ENCODE measurements around the gene GRK5. TPM values are rescaled to one million over a fixed set of nuclear protein-coding genes. Genes with fewer than 3 reads are reported as not detected.

Gene GRK5
- total and polyA plus RNA-seq, 3 experiments from 2014 or later, result 7.7 to 13.8 (median 13.6) TPM

DNA sequence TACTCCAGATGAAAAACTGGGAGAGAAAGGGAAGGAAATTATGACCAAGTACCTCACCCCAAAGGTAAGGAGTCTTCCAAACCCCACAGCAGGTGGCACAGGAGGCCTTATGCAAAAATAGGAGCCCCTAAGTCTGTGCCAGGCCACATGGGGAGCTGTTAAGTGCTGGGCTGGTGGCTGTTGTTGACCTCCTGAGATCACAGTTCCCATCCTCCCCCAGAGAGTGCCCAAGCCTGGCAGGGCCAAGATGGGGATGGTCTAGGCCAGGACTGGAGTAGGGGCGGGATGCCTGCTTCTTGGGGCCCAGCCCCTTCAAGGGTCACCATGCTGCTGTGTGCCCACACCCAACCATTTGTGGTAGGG, 189.3 kb downstream of the GRK5 start:
- Mint-ChIP-seq H3K4me3 (no peak overlapping the region), H3K27ac (peak overlapping the region in 1 of 8 donors; percentile 17), H3K27me3 (no peaks in the 10 kb centered on the region), H3K4me1 (peaks cover 6 to 13% (median 12%) of the 10 kb centered on the region in 3 donors), H3K9me3 (no peaks in the 10 kb centered on the region), H3K36me3 (peaks cover 0 to 30% (median 10%) of the 10 kb centered on the region in 3 donors)
- H3K4me3 ChIP-seq (ENCODE audit: low read length), result no peak overlapping the region
- no peaks in the 10 kb centered on the region for H3K9me3 ChIP-seq (ENCODE audit: low read length)
- ChIA-PET CTCF (no interaction called here), POLR2A (no interaction called here)
- H3K27me3 ChIP-seq (ENCODE audit: insufficient read depth, low read length, poor library complexity, severe bottlenecking), result no peaks in the 10 kb centered on the region
- no peak for DNase-seq
- no peaks in the 10 kb centered on the region for H3K36me3 ChIP-seq (ENCODE audit: insufficient read depth, low read length)
- no peaks in the 10 kb centered on the region for H3K4me1 ChIP-seq (ENCODE audit: insufficient read depth, low read length)
- H3K27ac ChIP-seq (ENCODE audit: low read depth, low read length), result no peak overlapping the region

DNA sequence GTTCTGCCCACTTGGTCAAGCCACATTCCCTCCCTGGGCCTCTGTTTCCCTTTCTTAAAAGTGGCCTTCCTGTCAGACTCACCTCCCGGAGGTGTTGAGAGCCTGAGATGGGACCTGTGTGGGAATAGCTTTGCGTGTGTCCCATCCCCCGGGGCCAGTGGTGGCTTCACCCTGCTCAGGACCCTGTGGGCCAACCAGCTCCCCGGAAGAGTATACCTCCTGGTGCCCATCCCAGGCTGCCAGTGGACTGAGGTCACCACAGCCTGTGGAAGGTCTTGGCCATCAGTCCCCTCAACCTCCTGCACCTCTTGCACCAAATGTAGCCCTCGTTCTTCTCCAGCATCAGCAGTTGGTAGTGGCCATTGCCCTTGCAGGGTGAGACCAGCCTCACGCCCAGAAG, 190.0 kb downstream of the GRK5 start:
- CTCF ChIA-PET, result no interaction called here

DNA sequence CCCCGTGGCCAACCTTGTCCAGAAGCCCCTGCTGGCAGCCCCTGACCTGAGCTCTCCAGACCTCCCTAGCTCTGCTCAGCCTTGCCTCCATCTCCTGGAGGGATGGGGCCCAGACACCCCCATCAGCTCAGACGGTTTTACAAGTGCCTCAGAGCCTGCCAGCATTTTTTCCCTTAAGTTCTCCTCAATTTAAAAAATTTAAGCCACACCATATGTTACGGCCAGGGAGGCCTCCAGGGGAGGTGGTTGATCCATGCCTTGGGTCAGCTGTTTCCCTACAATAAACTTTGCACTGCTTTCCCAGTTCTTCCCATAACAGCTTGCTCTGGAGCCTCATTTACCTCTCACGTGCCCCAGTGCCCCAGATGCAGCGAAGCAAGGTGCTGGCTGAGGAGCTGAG, 191.6 kb downstream of the GRK5 start:
- no peaks in the 10 kb centered on the region for H3K36me3 ChIP-seq (ENCODE audit: insufficient read depth, low read length)
- no peak overlapping the region for H3K27ac ChIP-seq (ENCODE audit: low read depth, low read length)
- Mint-ChIP-seq H3K27ac (no peak overlapping the region), H3K9me3 (no peaks in the 10 kb centered on the region), H3K27me3 (no peaks in the 10 kb centered on the region), H3K4me1 (peaks cover under 1 to 10% (median 8%) of the 10 kb centered on the region in 3 donors), H3K36me3 (peaks cover 0 to 33% (median 10%) of the 10 kb centered on the region in 3 donors), H3K4me3 (no peak overlapping the region)
- H3K4me3 ChIP-seq (ENCODE audit: low read length), result no peak overlapping the region
- DNase-seq, result no peak
- H3K4me1 ChIP-seq (ENCODE audit: insufficient read depth, low read length), result no peaks in the 10 kb centered on the region
- H3K27me3 ChIP-seq (ENCODE audit: insufficient read depth, low read length, poor library complexity, severe bottlenecking), result no peaks in the 10 kb centered on the region
- no peaks in the 10 kb centered on the region for H3K9me3 ChIP-seq (ENCODE audit: low read length)
- CTCF ChIA-PET, result interaction anchor here (0.7 kb wide), 1 partner anchor 189 kb away, joined by 3 read pairs; no protein-coding TSS in a partner anchor
- POLR2A ChIA-PET, result no interaction called here

More for the DNA sequence above, 190.0 kb downstream of the GRK5 start:
- H3K4me1 Mint-ChIP-seq, result peaks cover 6 to 13% (median 12%) of the 10 kb centered on the region in 3 donors
- Histone ChIP-seq H3K4me1 (ENCODE audit: insufficient read depth, low read length) (no peaks in the 10 kb centered on the region), H3K36me3 (ENCODE audit: insufficient read depth, low read length) (no peaks in the 10 kb centered on the region), H3K27ac (ENCODE audit: low read depth, low read length) (no peak overlapping the region), H3K27me3 (ENCODE audit: insufficient read depth, low read length, poor library complexity, severe bottlenecking) (no peaks in the 10 kb centered on the region), H3K9me3 (ENCODE audit: low read length) (no peaks in the 10 kb centered on the region), H3K4me3 (ENCODE audit: low read length) (no peak overlapping the region)
- POLR2A ChIA-PET, result interaction anchor here (0.7 kb wide), 1 partner anchor 23 kb away, joined by 3 read pairs; no protein-coding TSS in a partner anchor
- no peaks in the 10 kb centered on the region for H3K27me3 Mint-ChIP-seq
- DNase-seq, result no peak
- H3K4me3 Mint-ChIP-seq, result no peak overlapping the region
- no peaks in the 10 kb centered on the region for H3K9me3 Mint-ChIP-seq
- peaks cover 0 to 33% (median 10%) of the 10 kb centered on the region in 3 donors for H3K36me3 Mint-ChIP-seq
- no peak overlapping the region for H3K27ac Mint-ChIP-seq

DNA sequence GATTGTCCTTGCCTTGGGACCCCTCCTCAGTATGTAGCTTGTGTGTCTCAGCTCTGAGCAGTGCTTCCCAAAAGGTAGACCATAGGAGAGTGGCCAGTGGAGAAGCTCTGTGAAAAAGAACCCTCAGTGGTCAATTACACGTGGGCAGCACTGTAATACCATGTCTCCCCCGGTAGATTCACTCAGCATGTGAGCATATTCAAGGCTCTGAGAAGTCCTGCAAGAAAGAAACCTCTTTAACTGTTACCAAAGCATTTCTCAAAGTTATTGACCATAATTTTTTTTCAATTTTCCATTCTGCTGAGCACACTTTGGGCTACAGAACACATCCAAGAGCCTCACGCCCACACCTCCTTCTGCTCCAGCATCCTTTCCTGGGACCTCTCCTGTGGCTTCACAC, 192.1 kb downstream of the GRK5 start:
- ChIA-PET CTCF (interaction anchor here (0.7 kb wide), 1 partner anchor 190 kb away, joined by 3 read pairs; no protein-coding TSS in a partner anchor), POLR2A (no interaction called here)
- Mint-ChIP-seq H3K27ac (peak overlapping the region in 2 of 8 donors; percentile 23 to 89), H3K9me3 (no peaks in the 10 kb centered on the region), H3K4me3 (no peak overlapping the region), H3K36me3 (peaks cover 0 to 33% (median 10%) of the 10 kb centered on the region in 3 donors), H3K27me3 (no peaks in the 10 kb centered on the region), H3K4me1 (peaks cover 0 to 10% (median 4%) of the 10 kb centered on the region in 3 donors)
- Histone ChIP-seq H3K4me3 (ENCODE audit: low read length) (no peak overlapping the region), H3K27ac (ENCODE audit: low read depth, low read length) (no peak overlapping the region), H3K27me3 (ENCODE audit: insufficient read depth, low read length, poor library complexity, severe bottlenecking) (no peaks in the 10 kb centered on the region), H3K36me3 (ENCODE audit: insufficient read depth, low read length) (no peaks in the 10 kb centered on the region), H3K4me1 (ENCODE audit: insufficient read depth, low read length) (no peaks in the 10 kb centered on the region), H3K9me3 (ENCODE audit: low read length) (no peaks in the 10 kb centered on the region)
- no peak for DNase-seq

DNA sequence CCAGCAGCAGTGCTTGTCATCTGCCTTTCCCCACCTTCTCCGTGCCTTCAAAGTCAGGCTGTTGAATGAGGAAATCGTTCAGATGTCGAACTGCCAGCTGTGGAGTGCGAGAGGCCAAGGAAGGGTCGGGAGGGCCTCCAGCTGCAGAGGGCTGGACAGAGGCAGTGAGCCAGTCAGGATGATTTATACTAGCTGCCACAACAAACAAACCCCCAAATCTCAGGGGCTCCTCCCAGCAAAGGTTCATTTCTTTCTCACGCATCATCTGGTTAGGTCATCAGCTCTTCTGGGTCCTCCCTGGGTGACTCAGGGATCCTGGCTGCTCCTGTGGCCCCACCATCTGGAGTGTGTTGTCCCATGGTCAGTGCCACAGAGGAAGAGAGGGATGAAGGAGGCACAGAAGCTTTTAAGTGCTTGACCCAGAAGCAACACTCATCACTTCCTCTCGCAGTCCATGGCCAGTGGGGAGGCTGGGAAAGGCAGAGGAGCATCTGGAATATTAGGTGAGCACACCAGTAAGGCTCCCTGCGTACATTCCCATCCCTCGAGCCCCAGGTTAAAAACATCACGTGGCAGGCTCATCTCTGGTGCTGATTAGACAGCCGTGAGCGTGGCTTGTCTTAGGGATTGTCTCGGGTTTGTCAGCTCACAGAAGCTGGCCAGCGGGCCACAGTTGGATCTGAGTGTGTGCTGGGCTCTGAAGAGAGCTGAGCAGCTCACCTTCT, 194.5 kb downstream of the GRK5 start:
- peak overlapping the region in 1 of 8 donors; percentile 70 for H3K27ac Mint-ChIP-seq
- H3K36me3 Mint-ChIP-seq, result peaks cover 0 to 30% (median 8%) of the 10 kb centered on the region in 3 donors
- no peaks in the 10 kb centered on the region for H3K27me3 Mint-ChIP-seq
- CTCF ChIA-PET, result interaction anchor here (1.1 kb wide), 1 partner anchor 196 kb away, joined by 4 read pairs; no protein-coding TSS in a partner anchor
- no peaks in the 10 kb centered on the region for H3K36me3 ChIP-seq (ENCODE audit: insufficient read depth, low read length)
- H3K4me3 Mint-ChIP-seq, result no peak overlapping the region
- no peak overlapping the region for H3K4me3 ChIP-seq (ENCODE audit: low read length)
- H3K4me1 Mint-ChIP-seq, result peaks cover 0 to 6% (median 0%) of the 10 kb centered on the region in 3 donors
- no peaks in the 10 kb centered on the region for H3K4me1 ChIP-seq (ENCODE audit: insufficient read depth, low read length)
- no peaks in the 10 kb centered on the region for H3K9me3 ChIP-seq (ENCODE audit: low read length)
- H3K27me3 ChIP-seq (ENCODE audit: insufficient read depth, low read length, poor library complexity, severe bottlenecking), result no peaks in the 10 kb centered on the region
- DNase-seq, result no peak
- H3K9me3 Mint-ChIP-seq, result no peaks in the 10 kb centered on the region
- no peak overlapping the region for H3K27ac ChIP-seq (ENCODE audit: low read depth, low read length)
- POLR2A ChIA-PET, result no interaction called here

DNA sequence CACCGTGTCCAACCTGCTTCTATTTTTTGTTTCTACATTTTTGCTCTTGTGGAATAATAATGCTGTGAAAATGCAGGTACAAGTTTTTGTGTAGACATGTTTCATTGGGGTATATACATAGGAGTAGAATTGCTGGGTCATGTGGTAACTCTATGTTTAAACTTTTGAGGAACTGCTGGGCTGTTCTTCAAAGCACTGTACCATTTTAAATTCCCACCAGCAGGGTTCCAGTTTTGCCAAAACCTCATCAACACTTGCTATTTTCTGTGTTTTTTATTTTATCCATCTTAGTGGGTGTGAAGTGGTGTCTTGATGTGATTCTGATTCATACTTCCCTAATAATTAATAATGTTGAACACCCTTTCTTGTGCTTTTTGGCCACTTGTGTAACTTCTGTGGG, 196.6 kb downstream of the GRK5 start:
- H3K4me1 ChIP-seq (ENCODE audit: insufficient read depth, low read length), result no peaks in the 10 kb centered on the region
- Mint-ChIP-seq H3K4me1 (peaks cover 0 to 4% (median 4%) of the 10 kb centered on the region in 3 donors), H3K27me3 (no peaks in the 10 kb centered on the region), H3K9me3 (no peaks in the 10 kb centered on the region), H3K4me3 (no peak overlapping the region), H3K27ac (peak overlapping the region in 4 of 8 donors; percentile 6 to 61 (median 24)), H3K36me3 (peaks cover 0 to 22% (median 8%) of the 10 kb centered on the region in 3 donors)
- H3K27ac ChIP-seq (ENCODE audit: low read depth, low read length), result no peak overlapping the region
- ChIA-PET POLR2A (no interaction called here), CTCF (no interaction called here)
- H3K27me3 ChIP-seq (ENCODE audit: insufficient read depth, low read length, poor library complexity, severe bottlenecking), result no peaks in the 10 kb centered on the region
- H3K9me3 ChIP-seq (ENCODE audit: low read length), result no peaks in the 10 kb centered on the region
- no peaks in the 10 kb centered on the region for H3K36me3 ChIP-seq (ENCODE audit: insufficient read depth, low read length)
- no peak overlapping the region for H3K4me3 ChIP-seq (ENCODE audit: low read length)
- no peak for DNase-seq

DNA sequence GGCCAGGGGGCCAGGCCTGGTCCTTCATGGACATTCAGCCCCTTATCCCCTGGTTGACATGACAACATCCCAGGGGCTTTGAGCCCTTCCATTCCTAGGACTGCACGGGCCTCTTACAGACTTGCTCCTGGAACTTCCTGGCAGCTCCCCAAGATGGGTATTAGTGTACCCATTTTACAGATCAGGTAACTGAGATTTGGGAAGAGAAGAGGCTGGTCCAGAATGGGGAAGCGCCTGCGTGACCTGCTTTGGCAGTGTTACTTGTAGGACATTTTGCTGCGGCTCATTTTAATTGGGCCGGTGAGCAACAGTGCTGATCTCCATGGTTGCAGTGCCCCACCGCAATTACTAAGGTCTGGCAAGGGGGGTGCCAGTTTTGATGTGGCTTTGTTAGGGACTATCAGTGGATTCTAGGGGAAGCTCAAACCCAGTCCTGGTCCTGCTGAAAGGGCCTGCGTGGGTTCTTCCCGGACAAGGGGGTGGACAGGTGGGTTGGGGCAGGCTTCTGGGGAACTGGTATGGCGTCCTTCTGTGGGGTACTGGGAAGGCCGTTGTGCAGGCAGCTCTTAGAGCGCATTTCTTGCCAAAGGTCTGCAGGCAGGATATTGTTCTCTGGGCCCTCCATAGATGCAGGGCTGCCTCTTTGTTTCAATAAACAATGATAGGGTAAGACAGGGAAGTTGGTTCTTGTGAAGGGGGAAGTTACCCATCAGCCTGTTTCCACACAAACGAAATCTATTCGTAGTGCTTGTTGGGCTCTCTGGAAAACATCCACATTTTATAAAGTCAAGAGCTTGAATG, 197.5 kb downstream of the GRK5 start:
- H3K9me3 Mint-ChIP-seq, result no peaks in the 10 kb centered on the region
- DNase-seq, result no peak
- ChIA-PET CTCF (interaction anchor here (0.8 to 1.8 kb wide), 2 partner anchors 11 to 15 kb away, joined by 3 to 4 read pairs; no protein-coding TSS in a partner anchor), POLR2A (no interaction called here)
- peaks cover 0 to 17% (median 5%) of the 10 kb centered on the region in 3 donors for H3K36me3 Mint-ChIP-seq
- Histone ChIP-seq H3K4me1 (ENCODE audit: insufficient read depth, low read length) (no peaks in the 10 kb centered on the region), H3K27me3 (ENCODE audit: insufficient read depth, low read length, poor library complexity, severe bottlenecking) (no peaks in the 10 kb centered on the region), H3K4me3 (ENCODE audit: low read length) (no peak overlapping the region), H3K27ac (ENCODE audit: low read depth, low read length) (no peak overlapping the region), H3K36me3 (ENCODE audit: insufficient read depth, low read length) (no peaks in the 10 kb centered on the region), H3K9me3 (ENCODE audit: low read length) (no peaks in the 10 kb centered on the region)
- no peak overlapping the region for H3K4me3 Mint-ChIP-seq
- H3K27me3 Mint-ChIP-seq, result no peaks in the 10 kb centered on the region
- peak overlapping the region in 1 of 8 donors; percentile 18 for H3K27ac Mint-ChIP-seq
- H3K4me1 Mint-ChIP-seq, result peaks cover 0 to 4% (median 3%) of the 10 kb centered on the region in 3 donors

DNA sequence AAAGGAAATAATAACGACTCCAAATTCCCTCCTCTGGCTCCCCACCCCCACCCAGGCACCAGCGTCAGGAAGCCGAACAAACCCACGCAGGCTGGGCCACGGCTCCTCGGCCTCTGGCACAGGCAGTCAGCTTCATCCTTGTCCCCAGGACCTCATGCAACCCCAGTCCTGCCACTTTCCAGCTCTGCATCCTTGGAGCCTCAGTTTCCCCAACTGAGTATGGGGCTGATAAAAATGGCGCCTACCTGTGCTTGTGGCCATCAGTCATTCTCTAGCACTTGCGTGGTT, 198.1 kb downstream of the GRK5 start:
- CTCF ChIA-PET, result interaction anchor here (0.6 to 1.8 kb wide), 2 partner anchors 11 to 196 kb away, joined by 3 to 4 read pairs; no protein-coding TSS in a partner anchor
- no peaks in the 10 kb centered on the region for H3K36me3 ChIP-seq (ENCODE audit: insufficient read depth, low read length)
- no peaks in the 10 kb centered on the region for H3K27me3 ChIP-seq (ENCODE audit: insufficient read depth, low read length, poor library complexity, severe bottlenecking)
- H3K9me3 Mint-ChIP-seq, result no peaks in the 10 kb centered on the region
- peaks cover 0 to 15% (median 3%) of the 10 kb centered on the region in 3 donors for H3K36me3 Mint-ChIP-seq
- no peak for DNase-seq
- no peaks in the 10 kb centered on the region for H3K4me1 ChIP-seq (ENCODE audit: insufficient read depth, low read length)
- H3K27ac Mint-ChIP-seq, result peak overlapping the region in 1 of 8 donors; percentile 17
- POLR2A ChIA-PET, result no interaction called here
- no peak overlapping the region for H3K27ac ChIP-seq (ENCODE audit: low read depth, low read length)
- H3K4me3 Mint-ChIP-seq, result no peak overlapping the region
- H3K27me3 Mint-ChIP-seq, result no peaks in the 10 kb centered on the region
- no peak overlapping the region for H3K4me3 ChIP-seq (ENCODE audit: low read length)
- H3K9me3 ChIP-seq (ENCODE audit: low read length), result no peaks in the 10 kb centered on the region
- peaks cover 0 to 4% (median 0%) of the 10 kb centered on the region in 3 donors for H3K4me1 Mint-ChIP-seq

Data from CD8-positive, alpha-beta memory T cell (primary cell).